Astrocyte of the cerebellum (primary cell): ENCODE measurements around the gene PTOV1.

Source experiments
- DNase-seq: peaks from one replicate; pipeline ENCODE4 v3.0.0-alpha.2; 2011; ENCODE audit warnings: low read depth
- H3K4me3 ChIP-seq: 2 replicates; pipeline ENCODE4 v1.5.1; 2011; ENCODE audit warnings: mild to moderate bottlenecking, low read depth, low read length, moderate library complexity
- CTCF ChIP-seq: IDR thresholded peaks from 2 replicates; pipeline ENCODE4 v1.5.1; 2012; ENCODE audit warnings: low read length, low read depth, moderate library complexity, mild to moderate bottlenecking; ENCODE audit errors: missing control alignments
- in situ Hi-C: cut with HindIII; loops from 2 replicates; pipeline ENCODE4 v1.10.0; 2017; ENCODE audit warnings: low sequenced_read_pairs

PTOV1 gene

GRCh38 chr19:49866933-49867782 lies 16.2 kb downstream of the PTOV1 start, which contains the start of gene PNKP:
Gene PNKP (minus strand): TSS chr19:49867576. CDS start chr19:49867204, 372 bp downstream.
- in situ Hi-C loops: no loop called here
- TF ChIP-seq CTCF: no peak

GRCh38 chr19:49869009-49869483 lies 18.1 kb downstream of the PTOV1 start:
- no peak for DNase-seq
- peak overlapping the region; percentile 38 for H3K4me3 ChIP-seq
- TF ChIP-seq CTCF: no peak
- in situ Hi-C loops: no loop called here

More at GRCh38 chr19:49866933-49867782, 16.2 kb downstream of the PTOV1 start, which contains the start of gene PNKP:
- peak; percentile 69 for DNase-seq
- H3K4me3 ChIP-seq: peak within 1 kb of the TSS; percentile 79

GRCh38 chr19:49869484-49870308 lies 18.7 kb downstream of the PTOV1 start:
- in situ Hi-C loops: no loop called here
- TF ChIP-seq CTCF: no peak
- H3K4me3 ChIP-seq: peak overlapping the region; percentile 45
- DNase-seq: peak; percentile 100

- no peak for TF ChIP-seq CTCF
- H3K4me3 ChIP-seq: peak overlapping the region; percentile 45
- in situ Hi-C loops: no loop called here
Measured at GRCh38 chr19:49870309-49870901, 19.4 kb downstream of the PTOV1 start.

GRCh38 chr19:49871349-49871985 lies 20.5 kb downstream of the PTOV1 start:
- H3K4me3 ChIP-seq: no peak overlapping the region
- TF ChIP-seq CTCF: no peak
- in situ Hi-C loops: no loop called here
- no peak for DNase-seq

More at GRCh38 chr19:49870309-49870901, 19.4 kb downstream of the PTOV1 start:
- no peak for DNase-seq
